ENCODE results near the gene LAMB4. TPM values are rescaled to one million over a fixed set of nuclear protein-coding genes. Genes with fewer than 3 reads are reported as not detected.
"Not testable (repeated sequence)": the region's sequence is repeated elsewhere in the genome, so short reads cannot be mapped to it uniquely, and the experiment has no call there.

Gene LAMB4
- total RNA-seq, 2 experiments from 2014 or later: 0.08 to 0.11 TPM

- Histone ChIP-seq H3K4me1 (ENCODE audit: insufficient read depth, low read length) (no peaks in the 10 kb centered on the region), H3K4me3 (ENCODE audit: low read length) (no peak overlapping the region), H3K9me3 (ENCODE audit: control insufficient read depth in 1 of 2, insufficient read depth in 1 of 2, low read length in 2 of 2) (no peaks in the 10 kb centered on the region), H3K27me3 (ENCODE audit: control insufficient read depth in 1 of 2, insufficient read depth in 2 of 2, low read length in 2 of 2) (no peaks in the 10 kb centered on the region), H3K27ac (ENCODE audit: low read depth in 1 of 2, low read length in 2 of 2) (no peak overlapping the region), H3K36me3 (ENCODE audit: insufficient read depth, low read length) (no peaks in the 10 kb centered on the region)
- POLR2A ChIA-PET: no interaction called here
- intact Hi-C loops (cut with DNase I, micrococcal nuclease): no loop called here
- H3K36me3 Mint-ChIP-seq (ENCODE audit: low read depth): no peaks in the 10 kb centered on the region
- no peak overlapping the region for H3K27ac Mint-ChIP-seq
- TF ChIP-seq, protein P1, sequence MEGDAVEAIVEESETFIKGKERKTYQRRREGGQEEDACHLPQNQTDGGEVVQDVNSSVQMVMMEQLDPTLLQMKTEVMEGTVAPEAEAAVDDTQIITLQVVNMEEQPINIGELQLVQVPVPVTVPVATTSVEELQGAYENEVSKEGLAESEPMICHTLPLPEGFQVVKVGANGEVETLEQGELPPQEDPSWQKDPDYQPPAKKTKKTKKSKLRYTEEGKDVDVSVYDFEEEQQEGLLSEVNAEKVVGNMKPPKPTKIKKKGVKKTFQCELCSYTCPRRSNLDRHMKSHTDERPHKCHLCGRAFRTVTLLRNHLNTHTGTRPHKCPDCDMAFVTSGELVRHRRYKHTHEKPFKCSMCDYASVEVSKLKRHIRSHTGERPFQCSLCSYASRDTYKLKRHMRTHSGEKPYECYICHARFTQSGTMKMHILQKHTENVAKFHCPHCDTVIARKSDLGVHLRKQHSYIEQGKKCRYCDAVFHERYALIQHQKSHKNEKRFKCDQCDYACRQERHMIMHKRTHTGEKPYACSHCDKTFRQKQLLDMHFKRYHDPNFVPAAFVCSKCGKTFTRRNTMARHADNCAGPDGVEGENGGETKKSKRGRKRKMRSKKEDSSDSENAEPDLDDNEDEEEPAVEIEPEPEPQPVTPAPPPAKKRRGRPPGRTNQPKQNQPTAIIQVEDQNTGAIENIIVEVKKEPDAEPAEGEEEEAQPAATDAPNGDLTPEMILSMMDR (IDR thresholded peaks at IDR 0.05): no peak
- no peaks in the 10 kb centered on the region for H3K4me1 Mint-ChIP-seq (ENCODE audit: low read depth)
- no peak overlapping the region for H3K4me3 Mint-ChIP-seq
- H3K27me3 Mint-ChIP-seq: peaks cover 17% of the 10 kb centered on the region
- ATAC-seq (ENCODE audit: poor library complexity) (no peak), DNase-seq (no peak)
- CTCF ChIA-PET: no interaction called here
- no peaks in the 10 kb centered on the region for H3K9me3 Mint-ChIP-seq
Measured at GRCh38 chr7:108033776-108034497, 96.2 kb downstream of the LAMB4 start.

- H3K9me3 Mint-ChIP-seq; H3K4me3 Mint-ChIP-seq; H3K27ac Mint-ChIP-seq; H3K9me3 ChIP-seq (ENCODE audit: control insufficient read depth in 1 of 2, insufficient read depth in 1 of 2, low read length in 2 of 2); POLR2A ChIA-PET; intact Hi-C loops (cut with DNase I, micrococcal nuclease); H3K4me1 ChIP-seq (ENCODE audit: insufficient read depth, low read length); H3K27me3 ChIP-seq (ENCODE audit: control insufficient read depth in 1 of 2, insufficient read depth in 2 of 2, low read length in 2 of 2); ATAC-seq (ENCODE audit: poor library complexity); H3K4me3 ChIP-seq (ENCODE audit: low read length); CTCF ChIA-PET; H3K27ac ChIP-seq (ENCODE audit: low read depth in 1 of 2, low read length in 2 of 2); H3K4me1 Mint-ChIP-seq (ENCODE audit: low read depth); H3K36me3 ChIP-seq (ENCODE audit: insufficient read depth, low read length); DNase-seq; H3K36me3 Mint-ChIP-seq (ENCODE audit: low read depth): not testable (repeated sequence)
- peaks cover 11% of the 10 kb centered on the region for H3K27me3 Mint-ChIP-seq
Measured at GRCh38 chr7:108033309-108033708, 96.9 kb downstream of the LAMB4 start.

GRCh38 chr7:108030516-108030915 lies 99.6 kb downstream of the LAMB4 start:
- TF ChIP-seq, protein P1 (IDR thresholded peaks at IDR 0.05): no peak
- no peak overlapping the region for H3K4me3 ChIP-seq (ENCODE audit: low read length)
- H3K4me1 ChIP-seq (ENCODE audit: insufficient read depth, low read length): no peaks in the 10 kb centered on the region
- Mint-ChIP-seq H3K36me3 (ENCODE audit: low read depth) (no peaks in the 10 kb centered on the region), H3K4me3 (no peak overlapping the region), H3K9me3 (no peaks in the 10 kb centered on the region), H3K27me3 (peaks cover 10% of the 10 kb centered on the region), H3K4me1 (ENCODE audit: low read depth) (no peaks in the 10 kb centered on the region), H3K27ac (no peak overlapping the region)
- no peak overlapping the region for H3K27ac ChIP-seq (ENCODE audit: low read depth in 1 of 2, low read length in 2 of 2)
- H3K36me3 ChIP-seq (ENCODE audit: insufficient read depth, low read length): no peaks in the 10 kb centered on the region
- H3K9me3 ChIP-seq (ENCODE audit: control insufficient read depth in 1 of 2, insufficient read depth in 1 of 2, low read length in 2 of 2): no peaks in the 10 kb centered on the region
- H3K27me3 ChIP-seq (ENCODE audit: control insufficient read depth in 1 of 2, insufficient read depth in 2 of 2, low read length in 2 of 2): peaks cover 2 to 3% of the 10 kb centered on the region in 2 experiments
- ChIA-PET CTCF (no interaction called here), POLR2A (no interaction called here)
- no peak for DNase-seq
- ATAC-seq (ENCODE audit: poor library complexity): no peak
- intact Hi-C loops (cut with DNase I, micrococcal nuclease): no loop called here

DNA sequence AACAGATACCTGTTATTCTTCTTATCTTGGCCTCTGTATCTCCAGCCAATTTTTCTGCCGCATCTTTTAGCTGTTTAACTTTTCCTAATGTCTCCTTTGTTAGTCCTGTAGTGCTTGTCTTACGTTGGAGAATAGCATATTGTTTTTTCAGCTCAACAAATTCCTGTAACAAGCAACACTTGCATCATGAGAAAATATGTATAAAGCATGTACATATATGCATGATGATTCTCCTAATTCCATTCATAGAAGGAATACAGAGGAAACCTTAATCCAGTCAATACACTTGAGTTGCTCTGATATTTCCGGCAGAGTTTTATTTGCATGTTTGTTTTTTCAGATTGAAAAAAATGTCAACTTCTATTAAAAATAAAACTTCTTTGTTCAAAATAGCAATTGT lies 101.1 kb downstream of the LAMB4 start:
- POLR2A ChIA-PET: no interaction called here
- no peak overlapping the region for H3K4me3 ChIP-seq (ENCODE audit: low read length)
- Mint-ChIP-seq H3K36me3 (ENCODE audit: low read depth) (no peaks in the 10 kb centered on the region), H3K27ac (no peak overlapping the region), H3K9me3 (no peaks in the 10 kb centered on the region), H3K4me1 (ENCODE audit: low read depth) (no peaks in the 10 kb centered on the region), H3K27me3 (peaks cover 5% of the 10 kb centered on the region), H3K4me3 (no peak overlapping the region)
- DNase-seq (no peak), ATAC-seq (ENCODE audit: poor library complexity) (no peak)
- CTCF ChIA-PET: no interaction called here
- H3K27me3 ChIP-seq (ENCODE audit: control insufficient read depth in 1 of 2, insufficient read depth in 2 of 2, low read length in 2 of 2): peaks cover 2 to 3% of the 10 kb centered on the region in 2 experiments
- H3K9me3 ChIP-seq (ENCODE audit: control insufficient read depth in 1 of 2, insufficient read depth in 1 of 2, low read length in 2 of 2): no peaks in the 10 kb centered on the region
- no peaks in the 10 kb centered on the region for H3K4me1 ChIP-seq (ENCODE audit: insufficient read depth, low read length)
- intact Hi-C loops (cut with DNase I, micrococcal nuclease): no loop called here
- H3K27ac ChIP-seq (ENCODE audit: low read depth in 1 of 2, low read length in 2 of 2): no peak overlapping the region
- H3K36me3 ChIP-seq (ENCODE audit: insufficient read depth, low read length): no peaks in the 10 kb centered on the region
- TF ChIP-seq, protein P1 (IDR thresholded peaks at IDR 0.05): no peak
